ENCODE measurements around the gene SLC1A2. TPM values are rescaled to one million over a fixed set of nuclear protein-coding genes. Genes with fewer than 3 reads are reported as not detected.
A peak's percentile ranks its signal among the peaks of the same experiment; 100 is the strongest.

The SLC1A2 gene
- total RNA-seq, 1 experiment from 2014 or later = not detected

- TF ChIP-seq, protein P1, sequence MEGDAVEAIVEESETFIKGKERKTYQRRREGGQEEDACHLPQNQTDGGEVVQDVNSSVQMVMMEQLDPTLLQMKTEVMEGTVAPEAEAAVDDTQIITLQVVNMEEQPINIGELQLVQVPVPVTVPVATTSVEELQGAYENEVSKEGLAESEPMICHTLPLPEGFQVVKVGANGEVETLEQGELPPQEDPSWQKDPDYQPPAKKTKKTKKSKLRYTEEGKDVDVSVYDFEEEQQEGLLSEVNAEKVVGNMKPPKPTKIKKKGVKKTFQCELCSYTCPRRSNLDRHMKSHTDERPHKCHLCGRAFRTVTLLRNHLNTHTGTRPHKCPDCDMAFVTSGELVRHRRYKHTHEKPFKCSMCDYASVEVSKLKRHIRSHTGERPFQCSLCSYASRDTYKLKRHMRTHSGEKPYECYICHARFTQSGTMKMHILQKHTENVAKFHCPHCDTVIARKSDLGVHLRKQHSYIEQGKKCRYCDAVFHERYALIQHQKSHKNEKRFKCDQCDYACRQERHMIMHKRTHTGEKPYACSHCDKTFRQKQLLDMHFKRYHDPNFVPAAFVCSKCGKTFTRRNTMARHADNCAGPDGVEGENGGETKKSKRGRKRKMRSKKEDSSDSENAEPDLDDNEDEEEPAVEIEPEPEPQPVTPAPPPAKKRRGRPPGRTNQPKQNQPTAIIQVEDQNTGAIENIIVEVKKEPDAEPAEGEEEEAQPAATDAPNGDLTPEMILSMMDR (IDR thresholded peaks at IDR 0.05; ENCODE audit: unreplicated experiment) = no peak
- POLR2A ChIA-PET = interaction anchor here (1.5 to 2.1 kb wide), 2 partner anchors 102 to 126 kb away, joined by 4 to 10 read pairs; no protein-coding TSS in a partner anchor
- Mint-ChIP-seq H3K27me3 (ENCODE audit: insufficient read depth, unreplicated experiment) (no peaks in the 10 kb centered on the region), H3K36me3 (ENCODE audit: insufficient read depth, unreplicated experiment) (no peaks in the 10 kb centered on the region), H3K9me3 (ENCODE audit: unreplicated experiment) (no peaks in the 10 kb centered on the region), H3K27ac (ENCODE audit: low read depth, unreplicated experiment) (no peak overlapping the region), H3K4me3 (ENCODE audit: unreplicated experiment) (no peak overlapping the region), H3K4me1 (ENCODE audit: insufficient read depth, unreplicated experiment) (no peaks in the 10 kb centered on the region)
- no peak for DNase-seq (ENCODE audit: unreplicated experiment)
- intact Hi-C loops (cut with micrococcal nuclease) = no loop called here
- no TSS peak for BruUV-seq (replicated peaks)
- CTCF ChIA-PET = interaction anchor here (0.6 to 5.8 kb wide), 3 partner anchors 43 to 128 kb away, joined by 3 to 98 read pairs (median 3); no protein-coding TSS in a partner anchor
These were observed 157.3 kb downstream of the SLC1A2 start for GRCh38 chr11:35262056-35262455.

GRCh38 chr11:35261197-35261596 is 158.2 kb downstream of the SLC1A2 start:
- H3K27me3 Mint-ChIP-seq (ENCODE audit: insufficient read depth, unreplicated experiment) = no peaks in the 10 kb centered on the region
- no peaks in the 10 kb centered on the region for H3K4me1 Mint-ChIP-seq (ENCODE audit: insufficient read depth, unreplicated experiment)
- intact Hi-C loops (cut with micrococcal nuclease) = no loop called here
- no TSS peak for BruUV-seq (replicated peaks)
- ChIA-PET CTCF (interaction anchor here (0.6 to 5.8 kb wide), 14 partner anchors 11 to 341 kb away, joined by 3 to 98 read pairs (median 3); no protein-coding TSS in a partner anchor), POLR2A (interaction anchor here (0.7 to 2.1 kb wide), 14 partner anchors 9 to 231 kb away, joined by 3 to 10 read pairs (median 5); no protein-coding TSS in a partner anchor)
- H3K36me3 Mint-ChIP-seq (ENCODE audit: insufficient read depth, unreplicated experiment) = no peaks in the 10 kb centered on the region
- TF ChIP-seq, protein P1 (IDR thresholded peaks at IDR 0.05; ENCODE audit: unreplicated experiment) = no peak
- no peak overlapping the region for H3K4me3 Mint-ChIP-seq (ENCODE audit: unreplicated experiment)
- DNase-seq (ENCODE audit: unreplicated experiment) = no peak
- H3K27ac Mint-ChIP-seq (ENCODE audit: low read depth, unreplicated experiment) = peak overlapping the region; percentile 41
- no peaks in the 10 kb centered on the region for H3K9me3 Mint-ChIP-seq (ENCODE audit: unreplicated experiment)

- Mint-ChIP-seq H3K4me3 (ENCODE audit: unreplicated experiment) (no peak overlapping the region), H3K27me3 (ENCODE audit: insufficient read depth, unreplicated experiment) (no peaks in the 10 kb centered on the region), H3K9me3 (ENCODE audit: unreplicated experiment) (no peaks in the 10 kb centered on the region), H3K27ac (ENCODE audit: low read depth, unreplicated experiment) (peak overlapping the region; percentile 41), H3K4me1 (ENCODE audit: insufficient read depth, unreplicated experiment) (no peaks in the 10 kb centered on the region), H3K36me3 (ENCODE audit: insufficient read depth, unreplicated experiment) (no peaks in the 10 kb centered on the region)
- DNase-seq (ENCODE audit: unreplicated experiment) = peak; percentile 68
- TF ChIP-seq, protein P1 (IDR thresholded peaks at IDR 0.05; ENCODE audit: unreplicated experiment) = no peak
- ChIA-PET CTCF (interaction anchor here (0.7 to 5.8 kb wide), 11 partner anchors 11 to 341 kb away, joined by 3 to 98 read pairs (median 4); no protein-coding TSS in a partner anchor), POLR2A (interaction anchor here (1.0 to 2.1 kb wide), 13 partner anchors 9 to 230 kb away, joined by 3 to 10 read pairs (median 5); no protein-coding TSS in a partner anchor)
- intact Hi-C loops (cut with micrococcal nuclease) = loop anchor here (1.0 kb wide), 1 partner anchor 127 kb away; no protein-coding TSS in a partner anchor
- BruUV-seq (replicated peaks) = no TSS peak
These were observed 158.9 kb downstream of the SLC1A2 start for GRCh38 chr11:35260342-35260985.

GRCh38 chr11:35259529-35259928 is 159.8 kb downstream of the SLC1A2 start:
- DNase-seq (ENCODE audit: unreplicated experiment) = no peak
- Mint-ChIP-seq H3K36me3 (ENCODE audit: insufficient read depth, unreplicated experiment) (no peaks in the 10 kb centered on the region), H3K4me1 (ENCODE audit: insufficient read depth, unreplicated experiment) (no peaks in the 10 kb centered on the region), H3K27ac (ENCODE audit: low read depth, unreplicated experiment) (no peak overlapping the region), H3K27me3 (ENCODE audit: insufficient read depth, unreplicated experiment) (no peaks in the 10 kb centered on the region), H3K4me3 (ENCODE audit: unreplicated experiment) (no peak overlapping the region), H3K9me3 (ENCODE audit: unreplicated experiment) (no peaks in the 10 kb centered on the region)
- ChIA-PET POLR2A (no interaction called here), CTCF (interaction anchor here (1.4 to 5.8 kb wide), 3 partner anchors 15 to 131 kb away, joined by 3 to 98 read pairs (median 4); no protein-coding TSS in a partner anchor)
- TF ChIP-seq, protein P1 (IDR thresholded peaks at IDR 0.05; ENCODE audit: unreplicated experiment) = no peak
- intact Hi-C loops (cut with micrococcal nuclease) = no loop called here
- BruUV-seq (replicated peaks) = no TSS peak
